Measurements from ENCODE around the gene BBLN.
"Not testable (repeated sequence)": the region's sequence is repeated elsewhere in the genome, so short reads cannot be mapped to it uniquely, and the experiment has no call there.

BBLN gene, protein sequence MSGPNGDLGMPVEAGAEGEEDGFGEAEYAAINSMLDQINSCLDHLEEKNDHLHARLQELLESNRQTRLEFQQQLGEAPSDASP
- 24.2 to 43.6 reads per million in 2 experiments for total RNA-seq

DNA sequence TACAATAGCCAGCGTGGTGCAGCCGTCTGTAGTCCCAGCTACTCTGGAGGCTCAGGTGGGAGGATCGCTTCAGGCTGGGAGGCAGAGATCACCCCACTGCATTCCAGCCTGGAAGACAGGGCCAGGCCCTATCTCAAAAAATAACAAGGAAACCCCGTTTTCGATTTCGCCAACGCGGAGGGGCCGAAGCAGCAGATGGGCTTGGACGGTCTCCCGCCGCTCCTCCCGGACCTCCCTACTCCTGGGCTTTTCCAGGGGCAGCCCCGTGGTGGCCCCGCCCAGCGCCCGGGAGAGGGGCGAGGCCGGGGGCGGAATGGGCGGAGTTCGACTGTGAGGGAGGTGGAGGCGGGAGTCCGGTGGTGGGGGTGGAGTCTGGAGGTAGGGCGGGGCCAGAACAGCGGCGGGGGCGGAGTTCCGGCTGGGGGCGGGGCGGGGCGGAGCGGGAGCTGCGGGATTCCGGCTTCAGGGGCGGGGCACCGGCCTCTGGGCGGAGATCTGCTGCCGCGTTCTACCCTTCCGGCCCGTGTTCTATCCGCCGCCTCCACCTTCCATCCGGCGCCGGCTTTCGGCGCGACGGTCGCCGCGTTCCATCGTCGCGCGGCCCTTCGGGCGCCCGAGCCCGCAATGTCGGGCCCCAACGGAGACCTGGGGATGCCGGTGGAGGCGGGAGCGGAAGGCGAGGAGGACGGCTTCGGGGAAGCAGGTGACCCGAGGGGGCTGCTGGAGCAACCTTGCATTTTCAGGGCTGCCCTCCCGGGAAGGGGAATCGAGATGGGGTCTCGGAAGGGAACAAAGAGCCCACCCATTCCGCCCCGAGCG, at the start of gene BBLN:
BBLN (plus strand) TSS at position 482 of the 819 bp plus-strand sequence; CDS start at position 625, 143 bp downstream.
- peak; percentile 86 for DNase-seq (ENCODE audit: low read depth)

DNA sequence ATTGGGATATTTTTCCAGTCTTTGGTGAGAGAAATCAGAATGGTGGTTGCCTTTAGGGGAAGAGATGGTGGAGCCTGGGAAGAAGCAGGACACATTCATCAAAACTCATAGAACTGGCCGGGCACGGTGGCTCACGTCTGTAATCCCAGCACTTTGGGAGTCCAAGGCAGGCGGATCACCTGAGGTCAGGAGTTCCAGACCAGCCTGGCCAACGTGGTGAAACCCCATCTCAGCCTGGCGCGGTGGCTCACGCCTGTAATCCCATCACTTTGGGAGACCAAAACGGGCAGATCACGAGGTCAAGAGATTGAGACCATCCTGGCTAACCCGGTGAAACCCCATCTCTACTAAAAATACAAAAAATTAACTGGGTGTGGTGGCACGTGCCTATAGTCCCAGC, 48.3 kb upstream of the BBLN start:
- DNase-seq (ENCODE audit: low read depth) = not testable (repeated sequence)

DNA sequence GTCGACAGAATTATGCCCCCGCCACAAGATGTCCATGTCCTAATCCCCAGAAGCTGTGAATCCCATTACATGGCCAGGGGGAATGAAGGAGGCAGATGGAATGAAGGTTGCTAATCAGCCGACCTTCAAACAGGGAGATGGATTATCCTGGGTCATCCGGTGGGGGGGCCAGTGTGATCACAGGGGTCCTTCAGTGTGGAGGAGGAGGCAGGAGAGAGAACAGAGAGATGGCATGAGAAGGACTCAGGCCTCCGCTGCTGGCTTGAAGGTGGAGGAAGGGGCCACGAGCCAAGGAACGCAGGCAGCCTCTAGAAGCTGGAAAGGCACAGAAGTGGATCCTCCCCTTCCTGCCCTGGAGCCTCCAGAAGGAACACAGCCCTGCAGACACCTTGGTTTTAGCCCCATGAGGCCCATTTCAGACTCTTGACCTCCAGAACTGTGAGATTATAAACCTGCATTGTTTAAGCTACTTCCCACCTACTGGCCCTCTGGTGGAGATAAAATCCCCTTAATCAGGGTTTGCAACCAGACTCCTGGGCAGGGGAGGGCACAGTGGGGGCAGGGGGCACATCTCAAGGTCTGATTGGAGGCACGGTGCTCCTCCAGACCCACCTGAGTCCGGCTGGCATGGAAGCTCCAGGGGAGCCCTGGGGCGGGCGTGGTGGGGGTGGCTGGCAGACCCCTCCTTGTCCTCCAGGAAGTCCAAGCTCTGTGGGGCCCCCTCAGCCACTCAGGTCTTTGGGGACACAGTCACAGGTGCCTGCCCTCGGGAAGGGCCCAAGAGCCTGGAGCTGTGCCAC, 46.3 kb upstream of the BBLN start:
- no peak for DNase-seq (ENCODE audit: low read depth)

DNA sequence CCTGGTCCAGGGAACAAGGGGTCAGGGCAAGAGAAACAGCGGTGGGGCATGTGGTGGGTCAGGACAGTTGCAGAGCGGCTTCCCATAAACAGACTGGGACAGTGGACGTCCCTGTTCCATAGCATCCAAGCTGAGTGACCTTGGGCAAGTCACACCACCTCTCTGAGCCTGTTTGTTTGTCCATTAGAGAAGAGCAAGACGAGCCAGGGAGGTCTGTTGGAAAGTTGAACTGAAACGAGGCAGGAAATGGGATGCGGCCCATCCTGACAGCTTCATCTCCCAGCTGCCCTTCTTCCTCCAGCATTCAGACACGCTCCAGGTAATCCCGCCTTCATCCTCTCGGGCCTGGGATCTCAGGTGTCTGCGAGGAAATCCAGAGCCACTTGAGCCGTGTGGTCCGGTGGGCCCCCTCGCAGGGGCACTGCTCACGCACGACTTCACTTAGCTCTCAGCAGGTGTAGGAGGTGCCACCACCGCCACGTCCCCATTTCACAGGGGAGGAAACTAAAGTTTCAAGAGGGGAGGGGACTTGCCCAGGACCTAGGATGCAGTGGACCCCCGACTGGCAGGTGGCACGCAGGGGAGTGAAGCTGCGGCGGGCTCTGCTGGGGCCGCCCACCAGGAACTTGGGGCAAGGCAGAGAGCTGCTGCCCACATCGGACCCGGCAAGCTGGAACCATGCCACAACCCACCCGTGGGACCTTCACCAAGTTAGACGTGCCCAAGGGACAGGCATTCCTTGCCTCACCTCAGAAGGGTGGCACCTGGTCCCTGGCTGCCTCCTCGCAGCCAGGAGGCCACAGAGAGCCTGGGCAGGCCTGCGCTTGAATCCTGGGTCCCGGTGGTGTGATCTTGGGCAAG, 45.5 kb upstream of the BBLN start:
- DNase-seq (ENCODE audit: low read depth) = no peak

DNA sequence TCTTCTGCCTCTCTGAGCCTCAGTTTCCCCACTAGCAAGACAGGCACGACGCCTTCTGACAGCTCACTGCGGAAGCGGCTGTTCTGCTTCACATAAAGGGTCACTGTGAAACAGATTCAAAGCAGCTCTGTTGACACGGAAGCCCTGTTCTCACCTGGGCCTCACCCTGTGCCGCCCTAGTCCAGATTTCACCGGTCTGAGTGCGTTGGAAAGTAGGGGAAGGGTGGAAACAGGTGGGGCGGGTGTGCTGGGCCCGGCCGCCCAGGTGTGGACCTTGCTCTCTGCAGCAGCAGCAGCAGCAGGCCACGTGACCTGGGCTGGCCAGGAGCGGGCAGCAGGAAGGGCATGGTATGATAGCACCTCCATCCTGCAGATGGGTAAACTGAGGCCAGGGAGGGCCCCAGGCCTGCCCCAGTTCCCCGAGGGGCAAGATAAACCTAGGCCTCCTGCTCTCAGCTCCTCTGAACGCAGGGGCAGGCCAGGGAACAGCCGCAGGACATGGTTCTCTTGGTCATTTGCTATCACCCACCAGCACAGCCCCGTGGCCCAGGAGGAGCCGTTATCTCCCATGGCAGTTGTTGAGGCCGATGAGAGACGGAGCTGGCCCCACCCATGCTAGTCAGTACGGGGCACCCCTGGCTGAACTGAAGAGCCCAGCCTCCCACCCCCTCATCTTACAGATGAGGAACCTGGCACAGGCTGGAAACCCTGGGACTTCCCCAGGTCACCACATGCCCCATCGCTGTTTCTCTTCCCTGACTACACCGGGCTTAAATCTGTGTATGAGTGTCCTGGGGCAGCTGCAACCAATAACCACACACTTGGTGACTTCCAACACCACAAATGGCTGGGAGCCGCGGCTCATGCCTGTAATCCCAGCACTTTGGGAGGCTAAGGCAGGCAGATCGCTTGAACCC, 44.6 kb upstream of the BBLN start:
- no peak for DNase-seq (ENCODE audit: low read depth)

DNA sequence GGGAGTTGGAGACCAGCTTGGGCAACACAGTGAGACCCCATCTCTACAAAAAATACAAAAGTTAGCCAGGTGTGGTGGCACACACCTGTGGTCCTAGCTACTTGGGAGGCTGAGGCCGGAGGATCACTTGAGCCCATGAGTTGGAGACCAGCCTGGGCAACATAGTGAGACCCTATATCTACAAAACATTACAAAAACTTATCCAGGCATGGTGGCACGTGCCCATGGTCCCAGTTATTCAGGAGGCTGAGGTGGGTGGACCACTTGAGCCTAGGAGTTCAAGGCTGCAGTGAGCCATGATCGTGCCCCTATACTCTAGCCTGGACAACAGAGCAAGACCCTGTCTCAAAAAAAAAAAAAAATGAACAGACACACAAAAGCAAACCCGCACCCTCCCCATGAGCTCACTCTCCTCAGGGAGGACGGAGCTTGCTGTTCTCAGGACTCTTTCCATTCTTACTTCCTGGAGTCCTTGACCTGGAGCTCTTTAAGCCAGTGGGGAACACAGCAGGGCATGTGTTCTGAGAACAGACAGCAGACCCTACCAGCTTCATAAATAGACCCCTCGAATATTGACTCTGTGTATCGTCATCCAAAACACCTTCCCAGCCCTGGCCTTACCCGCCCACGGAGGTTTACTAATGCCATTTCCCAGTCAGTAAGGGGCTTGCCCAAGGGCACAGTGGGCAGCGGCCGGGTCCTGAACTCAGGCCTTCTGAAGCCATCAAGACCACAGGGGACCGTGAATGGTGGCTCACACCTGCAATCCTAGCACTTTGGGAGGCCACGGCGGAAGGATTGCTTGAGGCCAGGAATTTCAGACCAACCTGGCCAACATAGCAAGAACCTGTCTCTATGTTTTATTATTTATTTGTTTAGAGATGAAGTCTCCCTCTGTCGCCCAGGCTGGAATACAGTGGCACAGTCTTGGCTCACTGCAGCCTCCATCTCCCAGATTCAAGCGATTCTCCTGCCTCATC, 43.7 kb upstream of the BBLN start:
- no peak for DNase-seq (ENCODE audit: low read depth)

DNA sequence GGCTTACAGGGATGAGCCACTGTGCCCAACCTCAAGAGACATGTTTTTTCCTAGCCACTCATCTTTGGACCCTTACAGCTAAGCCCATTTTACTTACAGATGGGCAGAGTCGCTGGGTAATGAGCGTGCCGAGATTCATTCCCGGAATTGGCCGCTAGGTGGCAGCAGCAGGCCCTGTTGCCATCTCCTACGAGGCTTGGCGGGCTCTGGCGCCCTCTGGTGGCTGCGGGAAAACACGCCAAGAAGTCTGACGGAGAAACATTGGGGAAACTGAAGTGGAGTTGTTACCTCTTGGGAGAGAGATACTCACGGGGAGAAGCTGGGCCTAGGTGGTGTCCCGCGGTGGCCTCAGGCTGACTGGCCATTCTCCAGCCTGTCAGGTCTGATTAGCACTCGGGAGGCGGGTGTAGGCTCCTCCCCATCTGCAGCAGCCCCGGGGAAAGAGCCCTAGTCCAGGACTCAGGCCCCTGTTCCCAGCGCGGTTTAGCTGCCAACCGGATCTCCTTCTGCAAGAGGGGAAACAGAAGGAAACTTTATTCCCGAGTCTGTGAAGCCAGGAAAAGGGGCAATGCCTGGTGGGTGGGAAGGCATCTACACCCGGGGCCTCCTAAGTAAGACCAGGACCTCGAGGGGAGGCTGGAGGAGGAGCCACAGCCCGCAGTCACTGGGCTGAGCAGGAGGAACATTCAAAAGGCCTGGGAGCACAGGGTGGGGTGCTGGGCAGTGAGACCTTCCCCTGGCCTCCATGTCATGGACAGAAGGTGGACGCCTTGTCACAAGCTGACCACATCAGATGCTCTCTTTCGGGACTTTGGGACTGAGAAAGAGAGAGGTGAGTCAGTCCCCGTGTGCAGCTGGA, 42.2 kb upstream of the BBLN start:
- peak; percentile 93 for DNase-seq (ENCODE audit: low read depth)

DNA sequence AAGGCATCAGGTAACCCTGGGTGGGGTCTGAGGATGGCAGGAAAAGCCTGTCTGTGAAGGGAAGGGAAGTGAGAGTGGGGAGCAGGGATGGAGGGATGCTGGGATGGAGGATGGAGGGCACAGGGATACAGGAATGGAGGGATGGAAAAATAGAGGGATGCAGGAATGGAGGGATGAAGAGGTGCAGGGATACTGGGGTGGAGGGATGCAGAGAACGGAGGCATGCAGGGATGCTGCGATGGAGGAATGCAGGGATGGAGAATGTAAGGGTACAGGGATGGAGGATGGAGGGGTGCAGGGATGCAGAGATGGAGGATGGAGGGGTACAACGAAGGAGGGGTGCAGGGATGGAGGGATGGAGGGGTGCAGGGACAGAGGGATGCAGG, 41.6 kb upstream of the BBLN start:
- no peak for DNase-seq (ENCODE audit: low read depth)

DNA sequence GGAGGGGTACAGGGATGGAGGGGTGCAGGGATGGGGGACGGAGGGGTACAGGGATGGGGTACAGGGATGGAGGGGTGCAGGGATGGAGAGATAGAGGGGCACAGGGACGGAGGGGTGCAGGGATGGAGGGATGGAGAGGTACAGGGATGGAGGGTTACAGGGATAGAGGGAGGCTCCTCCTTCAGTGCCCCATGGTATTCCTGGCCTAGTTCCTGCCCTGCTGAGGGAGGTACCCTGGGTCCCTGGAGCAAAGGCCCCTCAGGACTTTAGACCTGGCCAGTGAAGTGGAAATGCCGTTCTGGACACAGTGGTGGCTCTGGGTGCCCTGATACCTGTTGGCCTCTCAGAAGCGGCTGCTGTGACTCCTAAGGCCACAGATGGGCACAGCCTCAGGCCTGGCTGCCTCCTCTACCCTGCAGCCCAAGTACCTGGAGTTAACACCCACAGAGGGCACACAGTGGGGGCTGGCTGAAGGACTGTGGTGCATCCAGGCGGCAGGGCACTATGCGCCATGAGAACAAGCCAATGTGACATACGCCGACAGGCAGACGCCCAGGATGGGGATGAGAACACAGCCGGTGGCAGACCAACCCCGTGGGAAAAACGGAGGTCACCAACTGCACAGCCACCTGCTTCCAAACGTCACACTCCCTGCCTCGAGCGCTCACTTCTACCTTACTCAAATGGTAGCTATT, 40.9 kb upstream of the BBLN start:
- no peak for DNase-seq (ENCODE audit: low read depth)

DNA sequence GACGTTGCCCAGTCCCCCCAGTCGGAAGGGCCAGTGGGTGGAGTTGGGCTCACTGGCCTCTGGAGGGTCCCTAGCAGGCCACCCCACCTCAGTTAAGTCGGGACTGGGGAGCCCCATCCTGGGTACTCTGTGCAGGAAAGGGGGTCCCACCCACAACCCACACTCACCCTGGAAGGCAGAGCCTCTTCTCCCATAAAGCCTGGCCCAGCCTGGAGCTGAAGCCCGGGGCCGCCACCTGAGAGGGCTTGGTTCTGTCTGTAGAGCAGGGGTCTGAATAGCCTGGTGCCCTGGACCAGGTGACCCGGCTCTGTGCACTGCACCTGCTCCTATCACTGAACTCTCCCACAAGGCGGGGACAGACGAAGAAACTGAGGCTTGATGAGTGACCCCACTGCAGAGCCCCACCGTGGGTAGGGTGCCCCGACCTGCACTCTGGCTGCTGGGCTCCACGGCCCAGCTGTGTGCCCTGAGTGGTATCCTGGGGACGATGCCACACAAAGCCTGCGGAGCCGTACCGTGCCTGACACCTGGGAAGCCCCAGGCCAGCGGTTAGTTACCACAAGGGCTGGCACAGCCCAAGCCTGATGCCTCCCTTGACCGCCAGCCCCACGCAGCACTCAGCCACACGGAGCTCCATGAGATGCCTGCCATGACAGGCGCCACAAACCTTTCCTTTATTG, 39.9 kb upstream of the BBLN start:
- no peak for DNase-seq (ENCODE audit: low read depth)

DNA sequence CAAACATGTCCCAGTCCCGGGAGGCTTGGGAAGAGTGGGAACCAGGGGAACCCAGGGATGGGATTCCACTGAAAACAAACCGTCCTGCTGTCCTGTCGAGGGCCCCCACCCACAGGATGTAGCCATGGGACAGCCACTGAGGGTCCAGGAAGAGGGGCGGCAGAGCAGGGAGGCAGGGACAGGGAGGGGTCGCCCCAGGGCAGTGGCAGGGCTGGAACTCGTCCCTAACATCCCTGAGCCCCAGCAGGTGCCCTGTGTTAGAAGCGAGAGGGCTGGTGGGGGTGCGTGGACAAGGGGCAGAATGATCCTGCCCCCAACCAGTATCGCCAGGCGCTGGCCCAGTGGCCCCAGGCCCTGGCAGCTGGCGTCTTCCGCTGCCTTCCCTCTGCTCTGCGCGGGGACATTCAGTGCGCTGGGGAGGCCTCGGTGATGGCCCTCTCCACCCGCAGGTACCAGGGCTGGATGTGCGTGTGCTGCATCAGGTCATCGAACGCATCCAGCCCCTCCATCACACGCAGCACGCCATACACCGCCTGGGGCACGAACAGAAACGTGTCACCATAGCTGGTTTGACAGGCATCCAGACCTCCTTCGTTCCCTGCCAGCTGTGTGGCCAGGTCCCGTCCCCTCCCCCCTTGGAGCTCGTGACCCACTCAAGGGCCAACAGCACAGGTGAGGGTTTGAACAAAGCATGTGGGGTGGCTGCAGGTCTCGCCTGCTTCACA, 39.2 kb upstream of the BBLN start:
- no peak for DNase-seq (ENCODE audit: low read depth)

DNA sequence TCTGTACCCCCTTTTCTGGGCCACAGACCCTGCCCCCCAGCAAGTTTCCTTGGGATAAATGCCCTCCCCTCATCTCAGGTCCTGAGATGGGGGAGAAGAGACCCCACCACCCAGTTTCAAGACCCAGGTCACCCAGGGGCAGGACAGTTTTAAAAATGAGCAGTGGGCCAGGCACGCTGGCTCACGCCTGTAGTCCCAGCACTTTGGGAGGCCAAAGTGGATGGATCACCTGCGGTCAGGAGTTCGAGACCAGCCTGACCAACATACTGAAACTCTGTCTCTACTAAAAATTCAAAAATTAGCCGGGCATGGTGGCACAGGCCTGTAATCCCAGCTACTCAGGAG, 38.6 kb upstream of the BBLN start:
- DNase-seq (ENCODE audit: low read depth) = no peak

DNA sequence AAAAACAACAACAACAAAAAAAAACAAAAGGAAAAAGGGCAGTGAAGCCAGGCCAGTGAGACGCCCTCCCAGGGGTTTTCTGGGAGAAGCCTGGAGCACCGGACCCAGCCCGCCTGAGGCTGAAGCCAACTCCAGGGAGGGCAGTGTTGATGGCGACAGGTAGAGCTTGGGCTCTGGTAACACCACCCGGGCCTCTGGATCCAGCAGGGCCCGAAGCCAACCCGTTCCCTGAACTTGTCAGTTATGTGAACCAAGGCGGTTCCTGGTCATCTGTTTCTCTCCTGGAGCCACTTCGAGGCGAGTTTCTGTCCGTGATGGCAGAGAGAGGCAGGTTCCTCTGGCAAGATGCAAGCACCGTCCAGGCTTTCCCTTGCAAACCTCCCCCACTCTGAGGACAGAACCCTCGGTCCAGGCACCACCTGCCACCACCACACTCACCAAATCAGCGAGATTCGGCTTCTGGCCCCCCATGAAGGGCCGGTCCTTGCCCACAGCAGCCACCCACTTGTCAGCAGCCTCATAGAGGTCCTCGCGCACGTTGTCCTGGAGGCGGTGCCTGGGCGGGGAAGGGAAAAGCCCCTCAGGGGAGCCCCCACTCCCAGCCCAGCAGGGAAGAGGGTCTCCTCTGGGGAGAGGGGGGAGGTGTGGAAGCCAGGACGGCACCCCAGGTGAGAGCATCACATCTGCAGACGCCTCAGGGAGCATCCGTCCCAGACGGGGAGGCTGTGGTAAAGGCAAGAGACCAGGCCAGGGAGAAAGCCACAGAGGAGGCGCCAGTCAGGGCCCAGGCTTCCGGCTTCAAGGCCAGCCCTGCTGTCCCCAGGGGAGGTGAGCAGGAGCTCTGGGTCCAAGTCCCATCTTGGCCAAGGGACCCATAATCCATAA, 37.9 kb upstream of the BBLN start:
- DNase-seq (ENCODE audit: low read depth) = no peak

DNA sequence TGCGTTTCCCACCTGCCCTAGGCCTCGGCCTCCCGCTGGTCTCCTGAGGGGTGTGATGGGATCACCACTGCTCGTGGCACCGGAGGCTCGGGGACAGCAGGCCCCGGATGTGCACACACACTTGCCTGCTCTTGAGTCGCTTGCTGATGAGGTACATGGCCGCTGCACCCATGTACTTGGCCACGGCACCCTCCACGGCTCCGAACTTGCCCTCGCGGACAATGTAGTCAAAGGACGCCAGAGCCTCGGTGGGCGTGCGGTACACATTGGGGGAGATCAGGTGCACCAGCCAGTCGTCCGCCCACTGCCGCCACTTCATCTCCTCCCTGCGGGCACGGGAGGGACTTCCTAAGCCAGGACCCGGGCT, 37.3 kb upstream of the BBLN start:
- no peak for DNase-seq (ENCODE audit: low read depth)

DNA sequence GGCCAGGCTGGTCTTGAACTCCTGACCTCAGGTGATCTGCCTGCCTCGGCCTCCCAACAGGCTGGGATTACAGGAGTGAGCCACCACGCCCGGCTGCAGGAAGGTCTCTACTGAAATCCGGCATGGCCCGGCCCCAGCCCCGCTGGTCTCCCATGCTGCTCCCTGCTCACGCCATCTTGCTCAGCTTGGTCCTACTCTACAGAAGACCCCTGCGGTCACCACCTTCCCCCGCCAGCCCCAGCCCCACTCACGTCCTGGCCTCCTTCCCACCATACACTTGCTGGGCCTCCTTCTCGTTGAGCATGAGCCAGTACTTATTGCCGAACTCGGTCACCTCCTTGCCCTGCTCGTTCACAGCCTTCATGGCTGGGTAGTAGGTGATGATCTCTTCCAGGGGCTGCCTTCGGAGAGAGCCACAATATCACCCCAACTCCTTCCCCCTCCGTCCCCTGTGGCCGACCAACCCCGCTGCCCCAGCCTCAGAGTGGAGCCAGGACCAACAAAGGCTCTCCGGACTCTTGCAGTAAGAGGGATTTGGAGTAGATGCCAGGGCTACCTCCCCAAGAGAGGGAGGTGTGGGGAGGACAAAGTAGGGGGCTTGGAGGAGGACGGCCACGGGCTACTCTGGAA, 36.5 kb upstream of the BBLN start:
- no peak for DNase-seq (ENCODE audit: low read depth)

DNA sequence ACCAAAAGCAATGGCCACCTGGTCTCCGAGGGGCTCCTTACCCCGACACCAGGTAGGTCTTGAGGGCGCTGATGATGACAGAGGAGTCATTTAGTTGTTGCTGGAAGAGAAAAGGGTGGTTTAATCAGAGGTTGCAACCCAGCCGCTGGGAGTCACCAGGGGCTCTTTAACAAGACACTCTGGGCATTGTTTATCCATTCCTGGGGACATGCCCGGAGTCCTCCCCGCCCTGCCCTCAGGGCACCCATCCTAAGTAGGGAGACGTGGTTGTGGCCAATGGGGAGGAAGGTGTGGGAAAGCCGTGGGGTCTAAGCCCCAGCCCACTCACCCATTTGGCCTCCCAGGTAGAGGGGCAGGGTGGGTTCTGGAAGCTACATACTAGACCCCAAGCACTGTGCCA, 35.6 kb upstream of the BBLN start:
- DNase-seq (ENCODE audit: low read depth) = no peak

Measured in T follicular helper cell (primary cell).